Cardiac muscle cell (in vitro differentiated cells and primary cell): Measurements from ENCODE around the gene MYO1F. TPM values are rescaled to one million over a fixed set of nuclear protein-coding genes. Genes with fewer than 3 reads are reported as not detected.

Experiments used
- DNase-seq, 2 donors: peaks; one replicate each; pipeline versions ENCODE4 v3.0.0 to v3.0.0-alpha.2; 2010 to 2017; ENCODE audit warnings: low read depth in 1 of 2, low spot score in 1 of 2
- H3K27ac ChIP-seq: fragments of 200-600 bp; sonication (generic); 2 replicates; pipeline ENCODE4 v1.5.1; 2016
- H3K27me3 ChIP-seq: fragments of 200-600 bp; sonication (generic); 2 replicates; pipeline ENCODE4 v1.6.0; 2016; ENCODE audit warnings: control low read depth
- H3K36me3 ChIP-seq: fragments of 200-600 bp; sonication (generic); 2 replicates; pipeline ENCODE4 v1.5.1; 2016; ENCODE audit warnings: control low read depth
- H3K4me1 ChIP-seq: fragments of 200-600 bp; sonication (generic); 2 replicates; pipeline ENCODE4 v1.8.1; 2017; ENCODE audit warnings: low read depth, mild to moderate bottlenecking, mixed run types
- H3K4me3 ChIP-seq: fragments of 200-600 bp; sonication (generic); 2 replicates; pipeline ENCODE4 v1.5.1; 2016; ENCODE audit warnings: mild to moderate bottlenecking
- H3K9me3 ChIP-seq: fragments of 200-600 bp; sonication (generic); 2 replicates; pipeline ENCODE4 v1.5.1; 2017; ENCODE audit warnings: low read depth, mild to moderate bottlenecking, control low read depth
- CTCF ChIP-seq: IDR thresholded peaks from 2 replicates; pipeline ENCODE4 v1.5.1; 2012; ENCODE audit warnings: low read depth, mild to moderate bottlenecking, low read length
- polyA plus RNA-seq: library from polyadenylated mRNA; unstranded; fragments of >200 nt; fragmentation: Nextera tagmentation; extraction: Ambion mirVana; gene quantifications from 2 replicates; pipeline ENCODE4 v1.2.1, GENCODE V29; 2016
- total RNA-seq: library from RNA; depleted of rRNA; stranded (reverse); fragments of >200 nt; gene quantifications from 2 replicates; pipeline ENCODE4 v1.2.3, GENCODE V29; 2016

Gene MYO1F
- total and polyA plus RNA-seq, 2 experiments from 2014 or later: 0.03 to 1.5 TPM

GRCh38 chr19:8552810-8553209 is 24.4 kb downstream of the MYO1F start:
- H3K36me3 ChIP-seq: no peaks in the 10 kb centered on the region
- no peak overlapping the region for H3K4me3 ChIP-seq
- H3K27ac ChIP-seq: no peak overlapping the region
- H3K4me1 ChIP-seq: no peaks in the 10 kb centered on the region
- no peaks in the 10 kb centered on the region for H3K9me3 ChIP-seq
- H3K27me3 ChIP-seq: no peaks in the 10 kb centered on the region
- peak in 1 of 2 donors; percentile 58 for DNase-seq
- no peak for TF ChIP-seq CTCF

DNA sequence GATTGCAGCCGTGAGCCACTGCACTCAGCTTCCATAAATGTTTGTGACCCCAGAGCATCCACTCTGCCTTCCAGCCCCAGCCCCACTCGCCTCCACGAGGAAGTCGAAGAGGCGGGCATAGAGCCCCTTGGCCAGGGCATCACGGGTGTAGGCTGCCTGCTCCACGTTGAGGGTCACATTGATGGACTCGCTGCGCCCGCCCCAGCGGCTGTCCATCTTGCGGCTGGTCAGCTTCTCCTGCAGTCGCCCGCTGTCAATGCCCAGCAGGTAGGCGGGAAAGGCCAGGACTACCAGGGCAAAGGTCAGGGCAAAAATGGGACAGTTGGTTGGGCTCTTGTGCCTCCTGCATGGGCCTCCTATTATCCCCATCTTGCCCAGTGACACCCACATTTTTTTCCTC is 27.2 kb downstream of the MYO1F start:
- no peak for DNase-seq
- no peak for TF ChIP-seq CTCF

GRCh38 chr19:8545743-8546142 is 31.5 kb downstream of the MYO1F start:
- Histone ChIP-seq H3K9me3 (no peaks in the 10 kb centered on the region), H3K27me3 (no peaks in the 10 kb centered on the region), H3K4me1 (no peaks in the 10 kb centered on the region), H3K36me3 (peaks cover under 1% of the 10 kb centered on the region), H3K27ac (no peak overlapping the region), H3K4me3 (no peak overlapping the region)
- TF ChIP-seq CTCF: no peak
- DNase-seq: no peak

More for the DNA sequence above, 27.2 kb downstream of the MYO1F start:
- Histone ChIP-seq H3K36me3 (no peaks in the 10 kb centered on the region), H3K27me3 (no peaks in the 10 kb centered on the region), H3K27ac (no peak overlapping the region), H3K9me3 (no peaks in the 10 kb centered on the region), H3K4me3 (no peak overlapping the region), H3K4me1 (no peaks in the 10 kb centered on the region)

GRCh38 chr19:8544168-8544567 is 33.1 kb downstream of the MYO1F start:
- Histone ChIP-seq H3K36me3 (peaks cover 2% of the 10 kb centered on the region), H3K27ac (no peak overlapping the region), H3K9me3 (no peaks in the 10 kb centered on the region), H3K27me3 (no peaks in the 10 kb centered on the region), H3K4me3 (no peak overlapping the region), H3K4me1 (no peaks in the 10 kb centered on the region)
- TF ChIP-seq CTCF: no peak
- DNase-seq: no peak

GRCh38 chr19:8539621-8540149 is 37.6 kb downstream of the MYO1F start:
- no peak for TF ChIP-seq CTCF
- H3K9me3 ChIP-seq: no peaks in the 10 kb centered on the region
- no peak overlapping the region for H3K27ac ChIP-seq
- H3K4me1 ChIP-seq: no peaks in the 10 kb centered on the region
- H3K36me3 ChIP-seq: peaks cover 2% of the 10 kb centered on the region
- no peaks in the 10 kb centered on the region for H3K27me3 ChIP-seq
- H3K4me3 ChIP-seq: no peak overlapping the region
- no peak for DNase-seq
